ENCODE results near the gene CAMK1D.

GRCh38 chr10:12631216-12631615 lies 281.9 kb downstream of the CAMK1D start:
- TF ChIP-seq CTCF (IDR thresholded peaks at IDR 0.05) (no peak), POLR2A (IDR thresholded peaks at IDR 0.05) (no peak), POLR2AphosphoS5 (IDR thresholded peaks at IDR 0.05) (no peak)
